ENCODE measurements around the gene ASPRV1.
"Not testable (repeated sequence)": the region's sequence is repeated elsewhere in the genome, so short reads cannot be mapped to it uniquely, and the experiment has no call there.

Gene ASPRV1

GRCh38 chr2:69959425-69959824 lies 2.0 kb downstream of the ASPRV1 start:
- DNase-seq = no peak

- DNase-seq = peak; percentile 35
These were observed 3.0 kb downstream of the ASPRV1 start for GRCh38 chr2:69958480-69958879.

- peak; percentile 74 for DNase-seq
These were observed 3.5 kb downstream of the ASPRV1 start for GRCh38 chr2:69957965-69958364.

- DNase-seq = no peak
These were observed 4.9 kb downstream of the ASPRV1 start for GRCh38 chr2:69956475-69956979.

- DNase-seq = peak; percentile 31
These were observed 6.4 kb downstream of the ASPRV1 start for GRCh38 chr2:69955029-69955428.

- DNase-seq = no peak
These were observed 7.3 kb downstream of the ASPRV1 start for GRCh38 chr2:69954084-69954483.

- no peak for DNase-seq
These were observed 8.9 kb downstream of the ASPRV1 start for GRCh38 chr2:69952336-69953115.

- DNase-seq = not testable (repeated sequence)
These were observed 10.8 kb downstream of the ASPRV1 start for GRCh38 chr2:69950671-69951070.

- no peak for DNase-seq
These were observed 11.2 kb downstream of the ASPRV1 start for GRCh38 chr2:69950241-69950640.

- DNase-seq = no peak
These were observed 12.3 kb downstream of the ASPRV1 start for GRCh38 chr2:69948963-69949645.

GRCh38 chr2:69948032-69948962 lies 13.1 kb downstream of the ASPRV1 start:
- DNase-seq = no peak

GRCh38 chr2:69947325-69947931 lies 14.0 kb downstream of the ASPRV1 start:
- DNase-seq = peak; percentile 23

GRCh38 chr2:69946351-69947324 lies 14.8 kb downstream of the ASPRV1 start:
- peak; percentile 55 for DNase-seq

- no peak for DNase-seq
These were observed 15.5 kb downstream of the ASPRV1 start for GRCh38 chr2:69945941-69946340.

GRCh38 chr2:69945441-69945840 lies 16.0 kb downstream of the ASPRV1 start:
- DNase-seq = no peak

- no peak for DNase-seq
These were observed 16.7 kb downstream of the ASPRV1 start for GRCh38 chr2:69944756-69945155.

- no peak for DNase-seq
These were observed 17.4 kb downstream of the ASPRV1 start for GRCh38 chr2:69943843-69944525.

GRCh38 chr2:69943000-69943842 lies 18.2 kb downstream of the ASPRV1 start:
- DNase-seq = no peak

GRCh38 chr2:69940691-69941090 lies 20.7 kb downstream of the ASPRV1 start:
- DNase-seq = no peak

- DNase-seq = no peak
These were observed 21.7 kb downstream of the ASPRV1 start for GRCh38 chr2:69939722-69940121.

All from DMS53 (cell line).